Neural progenitor cell (in vitro differentiated cells): ENCODE data around the gene RNF214. TPM values are rescaled to one million over a fixed set of nuclear protein-coding genes. Genes with fewer than 3 reads are reported as not detected.

Source experiments
- DNase-seq: peaks from one replicate; pipeline ENCODE4 v3.0.0-alpha.2; 2016; ENCODE audit warnings: low spot score
- H2AFZ ChIP-seq: fragments of 200-600 bp; sonication (generic); replicated peaks from 2 replicates; pipeline ENCODE4 v1.6.1; 2016; ENCODE audit warnings: antibody characterized with exemption
- H3F3A ChIP-seq: fragments of 200-600 bp; sonication (generic); 2 replicates; pipeline ENCODE4 v1.6.1; 2016; ENCODE audit warnings: antibody characterized with exemption, low read depth
- H3K27ac ChIP-seq: fragments of 200-600 bp; sonication (generic); 2 replicates; pipeline ENCODE4 v1.5.1; 2016; ENCODE audit warnings: mild to moderate bottlenecking
- H3K27me3 ChIP-seq: fragments of 200-600 bp; sonication (generic); 2 replicates; pipeline ENCODE4 v1.6.1; 2016; ENCODE audit warnings: mild to moderate bottlenecking, moderate library complexity
- H3K36me3 ChIP-seq: fragments of 200-600 bp; sonication (generic); 2 replicates; pipeline ENCODE4 v1.5.1; 2016
- H3K4me1 ChIP-seq: fragments of 200-600 bp; sonication (generic); 2 replicates; pipeline ENCODE4 v1.6.1; 2016; ENCODE audit warnings: mixed run types
- H3K4me2 ChIP-seq: fragments of 200-600 bp; sonication (generic); 2 replicates; pipeline ENCODE4 v1.6.1; 2016
- H3K4me3 ChIP-seq: fragments of 200-600 bp; sonication (generic); 2 replicates; pipeline ENCODE4 v1.5.1; 2016
- H3K79me2 ChIP-seq: fragments of 200-600 bp; sonication (generic); 2 replicates; pipeline ENCODE4 v1.6.1; 2016; ENCODE audit warnings: low read depth
- H3K9ac ChIP-seq: fragments of 200-600 bp; sonication (generic); 2 replicates; pipeline ENCODE4 v1.6.1; 2016
- H3K9me3 ChIP-seq: fragments of 200-600 bp; sonication (generic); 2 replicates; pipeline ENCODE4 v1.5.1; 2016; ENCODE audit warnings: low read depth
- H4K20me1 ChIP-seq: fragments of 200-600 bp; sonication (generic); 2 replicates; pipeline ENCODE4 v1.6.1; 2016; ENCODE audit warnings: low read depth
- H3K27ac Mint-ChIP-seq: 3 replicates; pipeline ENCODE4 v1.8.0; 2021; ENCODE audit warnings: mixed read lengths
- H3K27me3 Mint-ChIP-seq: 2 replicates; pipeline ENCODE4 v1.8.0; 2022; ENCODE audit warnings: low read depth, mild to moderate bottlenecking, inconsistent platforms, moderate library complexity, mixed read lengths; ENCODE audit not compliant: insufficient read depth
- H3K36me3 Mint-ChIP-seq: 3 replicates; pipeline ENCODE4 v1.8.0; 2021; ENCODE audit warnings: mixed read lengths
- H3K4me1 Mint-ChIP-seq: 3 replicates; pipeline ENCODE4 v1.8.0; 2021; ENCODE audit warnings: mixed read lengths
- H3K4me3 Mint-ChIP-seq: 3 replicates; pipeline ENCODE4 v1.8.0; 2021; ENCODE audit warnings: mild to moderate bottlenecking, moderate library complexity, mixed read lengths
- H3K9me3 Mint-ChIP-seq: 3 replicates; pipeline ENCODE4 v1.8.0; 2020; ENCODE audit warnings: mixed read lengths
- CTCF ChIP-seq: fragments of 200-600 bp; sonication (generic); IDR thresholded peaks from 2 replicates; pipeline ENCODE4 v1.5.1; 2017; ENCODE audit warnings: antibody characterized with exemption, mild to moderate bottlenecking
- EZH2 ChIP-seq: fragments of 200-600 bp; sonication (generic); IDR thresholded peaks from 2 replicates; pipeline ENCODE4 v1.6.1; 2017; ENCODE audit warnings: antibody characterized with exemption, mild to moderate bottlenecking, moderate library complexity
- EZH2phosphoT487 ChIP-seq: fragments of 200-600 bp; sonication (generic); IDR thresholded peaks from 2 replicates; pipeline ENCODE4 v1.6.1; 2017; ENCODE audit warnings: antibody characterized with exemption
- total RNA-seq: library from RNA; depleted of rRNA; stranded (reverse); fragments of >200 nt; gene quantifications from 2 replicates; pipeline ENCODE4 v1.2.3, GENCODE V29; 2015; ENCODE audit warnings: low replicate concordance

RNF214 gene
- total RNA-seq, 1 donor from 2014 or later: 43.6 TPM

- TF ChIP-seq EZH2phosphoT487: no peak
- no peak for TF ChIP-seq CTCF
- TF ChIP-seq EZH2: no peak
- H3K36me3 ChIP-seq: no peaks in the 10 kb centered on the region
These were observed 13.0 kb upstream of the RNF214 start for GRCh38 chr11:117219455-117219854.

GRCh38 chr11:117219995-117220394 lies 12.5 kb upstream of the RNF214 start:
- Histone ChIP-seq H3K36me3 (no peaks in the 10 kb centered on the region), H3K27me3 (no peaks in the 10 kb centered on the region), H3K27ac (no peak overlapping the region), H3K79me2 (no peaks in the 10 kb centered on the region), H4K20me1 (no peaks in the 10 kb centered on the region), H3K4me1 (no peaks in the 10 kb centered on the region), H3K4me2 (no peak overlapping the region), H3K9me3 (no peaks in the 10 kb centered on the region), H3K4me3 (no peak overlapping the region), H2AFZ (no peak overlapping the region), H3F3A (no peaks in the 10 kb centered on the region), H3K9ac (no peak overlapping the region)
- TF ChIP-seq CTCF (no peak), EZH2phosphoT487 (no peak), EZH2 (no peak)
- no peak for DNase-seq
- H3K27ac Mint-ChIP-seq: no peak overlapping the region
- no peaks in the 10 kb centered on the region for H3K27me3 Mint-ChIP-seq
- no peaks in the 10 kb centered on the region for H3K9me3 Mint-ChIP-seq
- no peak overlapping the region for H3K4me3 Mint-ChIP-seq
- peaks cover 3% of the 10 kb centered on the region for H3K36me3 Mint-ChIP-seq
- peaks cover 4% of the 10 kb centered on the region for H3K4me1 Mint-ChIP-seq

More at GRCh38 chr11:117219455-117219854, 13.0 kb upstream of the RNF214 start:
- Mint-ChIP-seq H3K27me3 (no peaks in the 10 kb centered on the region), H3K36me3 (peaks cover 3% of the 10 kb centered on the region), H3K4me3 (no peak overlapping the region), H3K4me1 (peaks cover 9% of the 10 kb centered on the region), H3K9me3 (no peaks in the 10 kb centered on the region), H3K27ac (no peak overlapping the region)
- Histone ChIP-seq H3K9ac (no peak overlapping the region), H3K27ac (no peak overlapping the region), H3K4me3 (no peak overlapping the region), H3K4me1 (peaks cover 5% of the 10 kb centered on the region), H4K20me1 (no peaks in the 10 kb centered on the region), H3K27me3 (no peaks in the 10 kb centered on the region), H3F3A (peaks cover 5% of the 10 kb centered on the region), H2AFZ (no peak overlapping the region), H3K79me2 (no peaks in the 10 kb centered on the region), H3K4me2 (no peak overlapping the region), H3K9me3 (no peaks in the 10 kb centered on the region)
- no peak for DNase-seq

GRCh38 chr11:117220568-117220967 lies 11.9 kb upstream of the RNF214 start:
- TF ChIP-seq EZH2phosphoT487: no peak
- no peak for TF ChIP-seq EZH2
- TF ChIP-seq CTCF: no peak
- Histone ChIP-seq H3K4me1 (no peaks in the 10 kb centered on the region), H3K9ac (no peak overlapping the region), H3K4me2 (no peak overlapping the region), H3K27ac (no peak overlapping the region), H3K36me3 (no peaks in the 10 kb centered on the region), H3K27me3 (no peaks in the 10 kb centered on the region), H4K20me1 (no peaks in the 10 kb centered on the region), H3K9me3 (no peaks in the 10 kb centered on the region), H3K79me2 (no peaks in the 10 kb centered on the region), H3K4me3 (no peak overlapping the region), H2AFZ (no peak overlapping the region), H3F3A (no peaks in the 10 kb centered on the region)
- Mint-ChIP-seq H3K27me3 (no peaks in the 10 kb centered on the region), H3K4me1 (peaks cover 3% of the 10 kb centered on the region), H3K36me3 (peaks cover 3% of the 10 kb centered on the region), H3K4me3 (no peak overlapping the region), H3K9me3 (no peaks in the 10 kb centered on the region), H3K27ac (no peak overlapping the region)
- no peak for DNase-seq
